NCI-H748 treated with DMSO at 0.1 percent for 48 hours (cell line): ENCODE data around the gene PPP1R14C.
A peak's percentile ranks its signal among the peaks of the same experiment; 100 is the strongest.

Source experiments
- DNase-seq: peaks from one replicate; lab custom pipeline; 2025; lab: John Stamatoyannopoulos, UW

The PPP1R14C gene

GRCh38 chr6:150195996-150196417 lies 53.2 kb downstream of the PPP1R14C start:
- no peak for DNase-seq

- DNase-seq, result no peak
Measured at GRCh38 chr6:150196942-150197745, 54.3 kb downstream of the PPP1R14C start.

GRCh38 chr6:150198532-150198931 lies 55.7 kb downstream of the PPP1R14C start:
- no peak for DNase-seq

GRCh38 chr6:150199241-150199640 lies 56.4 kb downstream of the PPP1R14C start:
- no peak for DNase-seq

GRCh38 chr6:150200428-150201100 lies 57.7 kb downstream of the PPP1R14C start:
- no peak for DNase-seq

GRCh38 chr6:150201285-150201684 lies 58.4 kb downstream of the PPP1R14C start:
- DNase-seq, result no peak

- DNase-seq, result no peak
Measured at GRCh38 chr6:150201772-150202329, 59.0 kb downstream of the PPP1R14C start.

GRCh38 chr6:150202404-150202803 lies 59.6 kb downstream of the PPP1R14C start:
- DNase-seq, result no peak

- DNase-seq, result no peak
Measured at GRCh38 chr6:150202934-150203333, 60.1 kb downstream of the PPP1R14C start.

GRCh38 chr6:150203378-150203777 lies 60.5 kb downstream of the PPP1R14C start:
- no peak for DNase-seq

GRCh38 chr6:150203871-150204545 lies 61.2 kb downstream of the PPP1R14C start:
- no peak for DNase-seq

- DNase-seq, result no peak
Measured at GRCh38 chr6:150204705-150205472, 62.0 kb downstream of the PPP1R14C start.

GRCh38 chr6:150207931-150208570 lies 65.2 kb downstream of the PPP1R14C start:
- no peak for DNase-seq

- peak; percentile 98 for DNase-seq
Measured at GRCh38 chr6:150208611-150209352, 65.9 kb downstream of the PPP1R14C start.

GRCh38 chr6:150209415-150209814 lies 66.6 kb downstream of the PPP1R14C start:
- DNase-seq, result no peak

- DNase-seq, result no peak
Measured at GRCh38 chr6:150211700-150212511, 69.1 kb downstream of the PPP1R14C start.

GRCh38 chr6:150212778-150213177 lies 69.9 kb downstream of the PPP1R14C start:
- peak; percentile 57 for DNase-seq

- no peak for DNase-seq
Measured at GRCh38 chr6:150213301-150213700, 70.5 kb downstream of the PPP1R14C start.

GRCh38 chr6:150214310-150214709 lies 71.5 kb downstream of the PPP1R14C start:
- no peak for DNase-seq
